ENCODE measurements around the gene RPL26.

- TF ChIP-seq CTCF (IDR thresholded peaks at IDR 0.05) = no peak
- TF ChIP-seq POLR2A (IDR thresholded peaks at IDR 0.05) = no peak
Measured at GRCh38 chr17:8354236-8354635, 28.8 kb downstream of the RPL26 start.
